C4-2B (cell line): ENCODE measurements around the gene LCORL.

ENCODE experiments used
- ZFX ChIP-seq: fragments of 450-650 bp; IDR thresholded peaks from 2 replicates; pipeline ENCODE4 v1.6.1; 2017
- TF ChIP-seq, protein P1 (sequence below): fragments of 450-650 bp; conservative IDR thresholded peaks from 2 replicates; pipeline ENCODE4 v1.5.1; 2017; ENCODE audit warnings: mild to moderate bottlenecking

DNA sequence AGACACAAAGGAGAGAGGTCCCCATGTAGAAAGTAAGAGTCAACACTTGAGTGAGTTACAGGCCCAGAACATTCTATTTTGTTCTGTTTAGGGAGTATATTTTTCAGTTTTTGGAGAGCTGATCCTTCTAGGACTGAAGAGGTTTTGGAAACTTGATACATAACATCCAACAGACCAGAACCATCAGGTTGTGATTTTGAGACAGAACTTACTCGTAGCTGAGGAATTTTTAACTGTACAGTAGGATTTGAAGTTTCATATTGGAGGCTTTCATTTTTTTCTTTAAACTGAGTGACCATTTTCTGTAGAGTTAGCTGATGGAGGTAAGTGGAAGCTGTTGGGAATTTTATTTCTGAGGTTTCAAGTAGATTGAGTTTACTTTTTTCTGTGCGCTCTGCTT is 137.5 kb downstream of the LCORL start:
- TF ChIP-seq, protein P1, sequence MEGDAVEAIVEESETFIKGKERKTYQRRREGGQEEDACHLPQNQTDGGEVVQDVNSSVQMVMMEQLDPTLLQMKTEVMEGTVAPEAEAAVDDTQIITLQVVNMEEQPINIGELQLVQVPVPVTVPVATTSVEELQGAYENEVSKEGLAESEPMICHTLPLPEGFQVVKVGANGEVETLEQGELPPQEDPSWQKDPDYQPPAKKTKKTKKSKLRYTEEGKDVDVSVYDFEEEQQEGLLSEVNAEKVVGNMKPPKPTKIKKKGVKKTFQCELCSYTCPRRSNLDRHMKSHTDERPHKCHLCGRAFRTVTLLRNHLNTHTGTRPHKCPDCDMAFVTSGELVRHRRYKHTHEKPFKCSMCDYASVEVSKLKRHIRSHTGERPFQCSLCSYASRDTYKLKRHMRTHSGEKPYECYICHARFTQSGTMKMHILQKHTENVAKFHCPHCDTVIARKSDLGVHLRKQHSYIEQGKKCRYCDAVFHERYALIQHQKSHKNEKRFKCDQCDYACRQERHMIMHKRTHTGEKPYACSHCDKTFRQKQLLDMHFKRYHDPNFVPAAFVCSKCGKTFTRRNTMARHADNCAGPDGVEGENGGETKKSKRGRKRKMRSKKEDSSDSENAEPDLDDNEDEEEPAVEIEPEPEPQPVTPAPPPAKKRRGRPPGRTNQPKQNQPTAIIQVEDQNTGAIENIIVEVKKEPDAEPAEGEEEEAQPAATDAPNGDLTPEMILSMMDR, result no peak
- no peak for TF ChIP-seq ZFX
